SK-N-SH (cell line): ENCODE data around the gene GOLM1. TPM values are rescaled to one million over a fixed set of nuclear protein-coding genes. Genes with fewer than 3 reads are reported as not detected.

Source experiments
- CTCF ChIA-PET: fragments of 300-600, 350-600 bp; formaldehyde crosslinking; extraction: SDS; loops from one replicate; lab custom pipeline; 2021; lab: Yijun Ruan, JAX
- POLR2A ChIA-PET: fragments of 350-600 bp; sonication (Branson Sonifier 250); formaldehyde crosslinking; extraction: SDS; loops from one replicate; lab custom pipeline; 2020; ENCODE audit warnings: antibody characterized with exemption, inconsistent platforms; lab: Yijun Ruan, JAX
- DNase-seq: peaks from one replicate; pipeline ENCODE4 v3.0.0; 2012
- H2AFZ ChIP-seq: fragments of 200-600 bp; sonication (generic); 2 replicates; pipeline ENCODE4 v1.8.1; 2016; ENCODE audit warnings: antibody characterized with exemption, mild to moderate bottlenecking, low read depth
- H3F3A ChIP-seq: fragments of 200-600 bp; sonication (generic); replicated peaks from 2 replicates; pipeline ENCODE3; 2016; ENCODE audit warnings: antibody characterized with exemption, mild to moderate bottlenecking; ENCODE audit not compliant: insufficient read depth
- H3K27ac ChIP-seq, 2 experiments: fragments of 200-500 bp in 1 of 2; fragments of 200-600 bp in 1 of 2; sonication (Bioruptor generic) in 1 of 2; sonication (generic), shearing (Covaris generic) in 1 of 2; 2 replicates each; pipeline versions ENCODE4 v1.5.1 to v1.6.1; 2014 to 2016; ENCODE audit warnings: low read depth in 2 of 2, inconsistent platforms in 1 of 2, low read length in 1 of 2, mild to moderate bottlenecking in 1 of 2, mixed read lengths in 1 of 2
- H3K27me3 ChIP-seq: fragments of 200-600 bp; sonication (generic), shearing (Covaris generic); 2 replicates; pipeline ENCODE4 v1.6.1; 2016; ENCODE audit warnings: mixed run types; ENCODE audit not compliant: insufficient read depth
- H3K36me3 ChIP-seq, 2 experiments: fragments of 200-500 bp in 1 of 2; fragments of 200-600 bp in 1 of 2; sonication (Bioruptor generic) in 1 of 2; sonication (generic) in 1 of 2; replicated peaks in 1 of 2; 2 replicates each; pipeline versions ENCODE3 to v1.5.1; 2014 to 2016; ENCODE audit warnings: low read length in 1 of 2, mild to moderate bottlenecking in 1 of 2; ENCODE audit not compliant: insufficient read depth in 2 of 2, control insufficient read depth in 1 of 2
- H3K4me1 ChIP-seq, 2 experiments: fragments of 200-500 bp in 1 of 2; fragments of 200-600 bp in 1 of 2; sonication (Bioruptor generic) in 1 of 2; sonication (generic), shearing (Covaris generic) in 1 of 2; 2 replicates each; pipeline versions ENCODE4 v1.5.1 to v1.6.1; 2014 to 2016; ENCODE audit warnings: low read depth in 1 of 2, low read length in 1 of 2, mixed run types in 1 of 2; ENCODE audit not compliant: insufficient read depth in 2 of 2, control insufficient read depth in 1 of 2
- H3K4me2 ChIP-seq: fragments of 200-600 bp; sonication (generic), shearing (Covaris generic); 2 replicates; pipeline ENCODE4 v1.6.1; 2017; ENCODE audit warnings: mixed run types
- H3K4me3 ChIP-seq, 2 experiments: fragments of 200-500 bp in 1 of 2; fragments of 200-600 bp in 1 of 2; sonication (Bioruptor generic) in 1 of 2; sonication (generic), shearing (Covaris generic) in 1 of 2; 2 replicates each; pipeline versions ENCODE4 v1.5.1 to v1.8.1; 2014 to 2016; ENCODE audit warnings: low read depth in 2 of 2, inconsistent platforms in 1 of 2, low read length in 1 of 2, mild to moderate bottlenecking in 1 of 2, mixed read lengths in 1 of 2, moderate library complexity in 1 of 2
- H3K79me2 ChIP-seq: fragments of 200-600 bp; sonication (generic); 2 replicates; pipeline ENCODE4 v1.8.1; 2017; ENCODE audit warnings: mild to moderate bottlenecking; ENCODE audit not compliant: insufficient read depth
- H3K9ac ChIP-seq: fragments of 200-600 bp; sonication (generic); 2 replicates; pipeline ENCODE4 v1.6.1; 2017; ENCODE audit warnings: mixed run types
- H3K9me2 ChIP-seq: fragments of 200-600 bp; sonication (generic); 2 replicates; pipeline ENCODE4 v1.6.1; 2017; ENCODE audit warnings: mixed run types
- H3K9me3 ChIP-seq: fragments of 200-600 bp; sonication (generic); 2 replicates; pipeline ENCODE4 v1.6.1; 2017; ENCODE audit warnings: mixed run types, mild to moderate bottlenecking, moderate library complexity
- H4K20me1 ChIP-seq: fragments of 200-600 bp; sonication (generic); 2 replicates; pipeline ENCODE4 v1.6.1; 2017; ENCODE audit warnings: mild to moderate bottlenecking, mixed run types; ENCODE audit not compliant: insufficient read depth
- CTCF ChIP-seq: fragments of 200-600 bp; sonication (generic); IDR thresholded peaks from 2 replicates; pipeline ENCODE4 v1.6.1; 2017; ENCODE audit warnings: antibody characterized with exemption, mild to moderate bottlenecking, moderate library complexity
- ELF1 ChIP-seq: IDR thresholded peaks from 2 replicates; pipeline ENCODE4 v1.4.0; 2012
- FOXJ3 ChIP-seq: sonication (generic); formaldehyde crosslinking; IDR thresholded peaks from 2 replicates; pipeline ENCODE4 v1.5.1; 2020; ENCODE audit warnings: mild to moderate bottlenecking, missing genetic modification reagents
- GABPA ChIP-seq: IDR thresholded peaks from 2 replicates; pipeline ENCODE4 v1.4.0; 2012; ENCODE audit warnings: low read depth, mild to moderate bottlenecking
- GATA2 ChIP-seq: sonication (generic); formaldehyde crosslinking; IDR thresholded peaks from 2 replicates; pipeline ENCODE4 v1.5.0; 2020; ENCODE audit warnings: mild to moderate bottlenecking, missing genetic modification reagents
- IRF3 ChIP-seq: fragments of 150-350 bp; IDR thresholded peaks from 2 replicates; pipeline ENCODE4 v1.6.1; 2016; ENCODE audit warnings: mild to moderate bottlenecking, low read depth, low read length
- MEF2A ChIP-seq: IDR thresholded peaks from 2 replicates; pipeline ENCODE4 v1.4.0; 2012; ENCODE audit warnings: low read depth, borderline replicate concordance
- MXI1 ChIP-seq: IDR thresholded peaks from 2 replicates; pipeline ENCODE4 v1.6.1; 2012; ENCODE audit warnings: mild to moderate bottlenecking, low read depth, low read length, improper control_type of control experiment
- NFIC ChIP-seq: IDR thresholded peaks from 2 replicates; pipeline ENCODE4 v1.4.0; 2012; ENCODE audit warnings: borderline replicate concordance
- NRF1 ChIP-seq: IDR thresholded peaks from 2 replicates; pipeline ENCODE4 v1.6.1; 2012; ENCODE audit warnings: low read depth, mild to moderate bottlenecking, low read length
- POLR2AphosphoS5 ChIP-seq: IDR thresholded peaks from 2 replicates; pipeline ENCODE4 v1.6.1; 2012; ENCODE audit warnings: low read depth, low read length
- RAD21 ChIP-seq: IDR thresholded peaks from 2 replicates; pipeline ENCODE4 v1.6.1; 2012; ENCODE audit warnings: mild to moderate bottlenecking, low read length
- RCOR1 ChIP-seq: fragments of 150-350 bp; IDR thresholded peaks from 2 replicates; pipeline ENCODE4 v1.6.1; 2017; ENCODE audit warnings: antibody characterized with exemption, low read length
- REST ChIP-seq: IDR thresholded peaks from 2 replicates; pipeline ENCODE4 v1.6.1; 2012; ENCODE audit warnings: mild to moderate bottlenecking, low read depth, low read length, moderate library complexity
- RXRA ChIP-seq: IDR thresholded peaks from 2 replicates; pipeline ENCODE4 v1.4.0; 2012; ENCODE audit warnings: low read depth, mild to moderate bottlenecking, borderline replicate concordance
- TCF12 ChIP-seq: IDR thresholded peaks from 2 replicates; pipeline ENCODE4 v1.4.0; 2012
- TEAD4 ChIP-seq: IDR thresholded peaks from 2 replicates; pipeline ENCODE4 v1.4.0; 2012; ENCODE audit warnings: mild to moderate bottlenecking, borderline replicate concordance; ENCODE audit not compliant: insufficient read depth
- USF2 ChIP-seq: fragments of 150-350 bp; IDR thresholded peaks from 2 replicates; pipeline ENCODE4 v1.6.1; 2017; ENCODE audit warnings: antibody characterized with exemption, low read length, low read depth, borderline replicate concordance
- YY1 ChIP-seq: IDR thresholded peaks from 2 replicates; pipeline ENCODE4 v1.4.0; 2012; ENCODE audit warnings: low read depth, mild to moderate bottlenecking
- WGBS: methylation state at CpG from one replicate; pipeline ENCODE4 v1.1.6; 2017; ENCODE audit warnings: low lambda C conversion rate; 5-methylcytosine and 5-hydroxymethylcytosine counted together
- polyA plus RNA-seq, 3 experiments: library from polyadenylated mRNA; depleted of rRNA; stranded (reverse); fragments of >200 nt; gene quantifications; 2 replicates each; pipeline ENCODE4 v1.2.3, GENCODE V29; 2012

Gene GOLM1
- polyA plus RNA-seq, 1 of the 3 experiments (the other 2 are of a cell fraction), result 69.8 TPM

GRCh38 chr9:86072394-86072877 lies 26.9 kb downstream of the GOLM1 start (continued):
- TF ChIP-seq IRF3 (no peak), RAD21 (no peak)

- H3K4me3 ChIP-seq, result no peak overlapping the region
- TF ChIP-seq FOXJ3 (CRISPR knock-in tag) (no peak), RXRA (no peak), NRF1 (no peak), POLR2AphosphoS5 (no peak), REST (no peak), GABPA (no peak), RAD21 (no peak), RCOR1 (no peak), TCF12 (no peak)
- TF ChIP-seq, all 33 proteins: peak for 0
- no peak for DNase-seq
- H3K27ac ChIP-seq, result no peak overlapping the region
- no peaks in the 10 kb centered on the region for H3K79me2 ChIP-seq
- H3F3A ChIP-seq, result no peaks in the 10 kb centered on the region
- H2AFZ ChIP-seq, result no peak overlapping the region
- no peaks in the 10 kb centered on the region for H3K27me3 ChIP-seq
- H4K20me1 ChIP-seq, result no peaks in the 10 kb centered on the region
- no peak overlapping the region for H3K4me2 ChIP-seq
- H3K9ac ChIP-seq, result no peak overlapping the region
- H3K36me3 ChIP-seq, result no peaks in the 10 kb centered on the region
- ChIA-PET CTCF (interaction anchor here (1.0 to 1.5 kb wide), 3 partner anchors 11 to 25 kb away, joined by 3 read pairs; no protein-coding TSS in a partner anchor), POLR2A (no interaction called here)
- H3K9me3 ChIP-seq, result no peaks in the 10 kb centered on the region
- H3K9me2 ChIP-seq, result no peaks in the 10 kb centered on the region
- H3K4me1 ChIP-seq, result peaks cover 0 to 19% of the 10 kb centered on the region in 2 experiments; a peak in 2 of 4 replicates
- WGBS, result 87% methylated on average over 5 of the region's 7 CpGs
Observed at GRCh38 chr9:86069206-86069869, 30.0 kb downstream of the GOLM1 start.

- CTCF ChIA-PET, result no interaction called here
- peaks cover 0 to 4% of the 10 kb centered on the region in 2 experiments for H3K36me3 ChIP-seq
- H3F3A ChIP-seq, result no peaks in the 10 kb centered on the region
- no peaks in the 10 kb centered on the region for H4K20me1 ChIP-seq
- no peak overlapping the region for H3K4me2 ChIP-seq
- H3K27me3 ChIP-seq, result no peaks in the 10 kb centered on the region
- no peaks in the 10 kb centered on the region for H3K9me3 ChIP-seq
- H3K4me1 ChIP-seq, result peaks cover 0 to 4% of the 10 kb centered on the region in 2 experiments; a peak in 1 of 4 replicates
- no peak overlapping the region for H2AFZ ChIP-seq
- POLR2A ChIA-PET, result no interaction called here
- no peak overlapping the region for H3K9ac ChIP-seq
- H3K9me2 ChIP-seq, result no peaks in the 10 kb centered on the region
- DNase-seq, result no peak
- H3K79me2 ChIP-seq, result no peaks in the 10 kb centered on the region
- H3K4me3 ChIP-seq, result no peak overlapping the region
- no peak overlapping the region for H3K27ac ChIP-seq
- WGBS, result 98% methylated on average over 2 of the region's 2 CpGs
- TF ChIP-seq MEF2A, result no peak
- TF ChIP-seq MXI1, result no peak
- no peak for TF ChIP-seq ELF1
- no peak for TF ChIP-seq RCOR1
- no peak for TF ChIP-seq GATA2 (CRISPR knock-in tag)
- TF ChIP-seq NFIC, result no peak
- TF ChIP-seq TEAD4, result no peak
- no peak for TF ChIP-seq YY1
- no peak for TF ChIP-seq GABPA
- TF ChIP-seq USF2, result no peak
- no peak for TF ChIP-seq CTCF
- TF ChIP-seq RXRA, result no peak
Observed at GRCh38 chr9:86064220-86064619, 35.1 kb downstream of the GOLM1 start.
